Measurements from ENCODE around the gene SPAM1. TPM values are rescaled to one million over a fixed set of nuclear protein-coding genes. Genes with fewer than 3 reads are reported as not detected.

Gene SPAM1
- total RNA-seq, 4 donors from 2014 or later = not detected

GRCh38 chr7:123918309-123918708 lies 6.7 kb upstream of the SPAM1 start:
- no peak for DNase-seq (ENCODE audit: low spot score in 2 of 2)
- no peaks in the 10 kb centered on the region for H3K36me3 ChIP-seq
- no peaks in the 10 kb centered on the region for H3K4me1 ChIP-seq
- no peaks in the 10 kb centered on the region for H3K27me3 ChIP-seq
- H3K9me3 ChIP-seq = no peaks in the 10 kb centered on the region
- TF ChIP-seq EP300 (IDR thresholded peaks at IDR 0.05) (no peak), POLR2A (IDR thresholded peaks at IDR 0.05) (no peak), POLR2AphosphoS5 (IDR thresholded peaks at IDR 0.05) (no peak), CTCF (IDR thresholded peaks at IDR 0.05) (no peak)
- H3K27ac ChIP-seq = no peak overlapping the region
- no peak overlapping the region for H3K4me3 ChIP-seq
- WGBS = 88% methylated on average over 8 of the region's 8 CpGs

GRCh38 chr7:123923599-123923998 lies 1.4 kb upstream of the SPAM1 start:
- H3K4me1 ChIP-seq = no peaks in the 10 kb centered on the region
- no peak overlapping the region for H3K27ac ChIP-seq
- 79% methylated on average over 4 of the region's 4 CpGs for WGBS
- no peak overlapping the region for H3K4me3 ChIP-seq
- H3K9me3 ChIP-seq = no peaks in the 10 kb centered on the region
- no peak for TF ChIP-seq POLR2AphosphoS5 (IDR thresholded peaks at IDR 0.05)
- no peak for TF ChIP-seq CTCF (IDR thresholded peaks at IDR 0.05)
- no peak for TF ChIP-seq EP300 (IDR thresholded peaks at IDR 0.05)
- no peak for TF ChIP-seq POLR2A (IDR thresholded peaks at IDR 0.05)
- DNase-seq (ENCODE audit: low spot score in 2 of 2) = no peak
- H3K36me3 ChIP-seq = no peaks in the 10 kb centered on the region
- H3K27me3 ChIP-seq = no peaks in the 10 kb centered on the region

- Histone ChIP-seq H3K27me3 (no peaks in the 10 kb centered on the region), H3K27ac (no peak overlapping the region)
- DNase-seq (ENCODE audit: low spot score in 2 of 2) = no peak
Observed at GRCh38 chr7:123929107-123929506, 4.1 kb downstream of the SPAM1 start.

GRCh38 chr7:123929655-123930054 lies 4.6 kb downstream of the SPAM1 start:
- no peak for TF ChIP-seq POLR2AphosphoS5 (IDR thresholded peaks at IDR 0.05)
- TF ChIP-seq POLR2A (IDR thresholded peaks at IDR 0.05) = no peak
- TF ChIP-seq EP300 (IDR thresholded peaks at IDR 0.05) = no peak
- TF ChIP-seq CTCF (IDR thresholded peaks at IDR 0.05) = no peak
- DNase-seq (ENCODE audit: low spot score in 2 of 2) = no peak
- H3K9me3 ChIP-seq = no peaks in the 10 kb centered on the region
- H3K27me3 ChIP-seq = no peaks in the 10 kb centered on the region
- no peak overlapping the region for H3K27ac ChIP-seq
- no peaks in the 10 kb centered on the region for H3K36me3 ChIP-seq
- 43% methylated on average over 2 of the region's 2 CpGs for WGBS
- no peaks in the 10 kb centered on the region for H3K4me1 ChIP-seq
- H3K4me3 ChIP-seq = no peak overlapping the region

More at GRCh38 chr7:123929107-123929506, 4.1 kb downstream of the SPAM1 start:
- no peak for TF ChIP-seq EP300 (IDR thresholded peaks at IDR 0.05)
- no peak for TF ChIP-seq POLR2A (IDR thresholded peaks at IDR 0.05)
- H3K9me3 ChIP-seq = no peaks in the 10 kb centered on the region
- no peaks in the 10 kb centered on the region for H3K36me3 ChIP-seq
- H3K4me3 ChIP-seq = no peak overlapping the region
- no peaks in the 10 kb centered on the region for H3K4me1 ChIP-seq

GRCh38 chr7:123935436-123936381 lies 10.7 kb downstream of the SPAM1 start:
- 90% methylated on average over 1 of the region's 1 CpG for WGBS
- no peaks in the 10 kb centered on the region for H3K27me3 ChIP-seq

More at GRCh38 chr7:123935436-123936381, 10.7 kb downstream of the SPAM1 start:
- TF ChIP-seq POLR2A (IDR thresholded peaks at IDR 0.05) = no peak
- TF ChIP-seq EP300 (IDR thresholded peaks at IDR 0.05) = no peak
- no peak for TF ChIP-seq CTCF (IDR thresholded peaks at IDR 0.05)
- TF ChIP-seq POLR2AphosphoS5 (IDR thresholded peaks at IDR 0.05) = no peak
- H3K4me1 ChIP-seq = no peaks in the 10 kb centered on the region
- DNase-seq (ENCODE audit: low spot score in 2 of 2) = no peak
- no peak overlapping the region for H3K27ac ChIP-seq
- H3K36me3 ChIP-seq = no peaks in the 10 kb centered on the region
- H3K9me3 ChIP-seq = no peaks in the 10 kb centered on the region
- no peak overlapping the region for H3K4me3 ChIP-seq
